ENCODE data around the gene USP30.
A peak's percentile ranks its signal among the peaks of the same experiment; 100 is the strongest.

Gene USP30

DNA sequence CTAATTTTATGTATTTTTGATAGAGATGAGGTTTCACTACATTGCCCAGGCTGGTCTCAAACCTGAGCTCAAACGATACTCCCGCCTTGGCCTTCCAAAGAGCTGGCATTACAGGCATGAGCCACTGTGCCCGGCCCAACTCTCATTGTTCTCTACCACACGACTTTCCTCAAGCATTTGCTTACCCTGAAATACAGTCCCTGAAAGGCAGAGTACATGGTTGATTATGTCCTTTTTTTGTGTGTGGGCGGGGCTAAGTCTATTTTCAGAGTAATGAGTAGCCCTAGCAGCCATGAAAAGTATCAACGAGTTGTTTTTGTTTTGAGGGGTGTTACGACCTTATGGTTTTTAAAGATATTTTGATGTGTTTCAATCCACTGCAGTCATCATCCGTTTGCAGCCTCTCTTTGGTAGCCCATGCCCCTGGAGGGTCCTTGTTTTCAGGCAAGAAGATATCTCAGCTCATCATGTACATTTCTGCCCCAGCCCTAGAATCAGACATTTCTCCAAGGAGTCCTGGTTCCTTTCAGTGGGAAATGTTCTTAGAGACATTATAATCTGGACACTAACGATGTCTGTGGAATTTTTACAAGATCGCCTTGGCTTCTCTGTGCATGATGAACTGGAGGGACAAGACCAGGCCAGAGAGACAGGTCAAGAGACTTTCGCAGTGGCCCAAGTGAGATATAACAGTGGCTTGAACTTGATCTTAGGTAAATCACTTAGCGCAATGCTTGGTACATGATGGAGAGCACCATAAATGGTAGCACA lies 72.7 kb downstream of the USP30 start:
- intact Hi-C loops (cut with DNase I; ENCODE audit: low total_unique reads), result no loop called here
- Histone ChIP-seq H3K9me3 (no peaks in the 10 kb centered on the region), H3K4me1 (no peaks in the 10 kb centered on the region), H3K36me3 (peaks cover 0 to 8% (median 0%) of the 10 kb centered on the region in 3 donors), H3K27me3 (no peaks in the 10 kb centered on the region), H3K27ac (no peak overlapping the region), H3K4me3 (no peak overlapping the region)
- TF ChIP-seq, protein P1, sequence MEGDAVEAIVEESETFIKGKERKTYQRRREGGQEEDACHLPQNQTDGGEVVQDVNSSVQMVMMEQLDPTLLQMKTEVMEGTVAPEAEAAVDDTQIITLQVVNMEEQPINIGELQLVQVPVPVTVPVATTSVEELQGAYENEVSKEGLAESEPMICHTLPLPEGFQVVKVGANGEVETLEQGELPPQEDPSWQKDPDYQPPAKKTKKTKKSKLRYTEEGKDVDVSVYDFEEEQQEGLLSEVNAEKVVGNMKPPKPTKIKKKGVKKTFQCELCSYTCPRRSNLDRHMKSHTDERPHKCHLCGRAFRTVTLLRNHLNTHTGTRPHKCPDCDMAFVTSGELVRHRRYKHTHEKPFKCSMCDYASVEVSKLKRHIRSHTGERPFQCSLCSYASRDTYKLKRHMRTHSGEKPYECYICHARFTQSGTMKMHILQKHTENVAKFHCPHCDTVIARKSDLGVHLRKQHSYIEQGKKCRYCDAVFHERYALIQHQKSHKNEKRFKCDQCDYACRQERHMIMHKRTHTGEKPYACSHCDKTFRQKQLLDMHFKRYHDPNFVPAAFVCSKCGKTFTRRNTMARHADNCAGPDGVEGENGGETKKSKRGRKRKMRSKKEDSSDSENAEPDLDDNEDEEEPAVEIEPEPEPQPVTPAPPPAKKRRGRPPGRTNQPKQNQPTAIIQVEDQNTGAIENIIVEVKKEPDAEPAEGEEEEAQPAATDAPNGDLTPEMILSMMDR (IDR thresholded peaks at IDR 0.05), result no peak
- no peak for DNase-seq

DNA sequence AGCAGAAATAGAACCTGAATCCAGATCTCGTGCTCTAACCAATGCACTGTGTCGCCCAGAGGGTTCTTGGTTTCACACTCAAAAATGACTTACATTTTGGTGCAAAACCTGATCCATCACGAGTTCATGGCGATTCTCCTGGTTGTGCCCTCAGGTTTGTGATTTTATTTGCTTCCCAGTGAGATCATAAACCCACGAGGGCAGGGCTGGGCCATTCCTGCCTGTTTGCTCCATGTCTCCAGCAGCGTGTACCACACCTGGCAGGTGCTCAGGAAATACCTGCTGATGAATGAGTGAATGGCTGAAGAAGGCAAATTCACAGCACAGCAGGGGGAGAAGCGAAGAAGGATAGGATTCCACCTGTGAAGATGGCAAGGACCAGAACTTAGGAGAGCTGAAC lies 73.4 kb downstream of the USP30 start:
- Histone ChIP-seq H3K27me3 (no peaks in the 10 kb centered on the region), H3K4me1 (no peaks in the 10 kb centered on the region), H3K4me3 (no peak overlapping the region), H3K9me3 (no peaks in the 10 kb centered on the region), H3K27ac (no peak overlapping the region), H3K36me3 (peaks cover 0 to 8% (median 0%) of the 10 kb centered on the region in 3 donors)
- intact Hi-C loops (cut with DNase I; ENCODE audit: low total_unique reads), result no loop called here
- DNase-seq, result no peak
- TF ChIP-seq, protein P1 (IDR thresholded peaks at IDR 0.05), result no peak

DNA sequence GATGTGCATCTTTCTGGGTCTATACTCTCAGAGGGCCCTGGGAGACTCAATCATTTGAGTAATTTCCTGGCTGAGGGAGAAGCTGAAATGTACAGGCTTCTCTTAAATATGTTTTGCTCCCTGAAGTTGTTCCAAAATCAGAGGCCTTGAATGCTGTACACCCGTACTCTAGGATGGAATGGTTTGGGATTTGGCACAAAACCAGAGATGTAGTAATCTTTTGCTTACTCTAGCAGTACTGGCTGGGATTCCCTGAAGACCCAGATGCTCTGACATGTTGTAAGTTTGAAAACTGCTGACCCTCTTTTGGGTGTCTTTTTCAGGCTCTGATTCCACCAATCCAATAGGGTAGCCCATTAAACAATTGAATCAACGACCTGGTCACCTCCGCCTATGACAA lies 74.4 kb downstream of the USP30 start:
- TF ChIP-seq, protein P1 (IDR thresholded peaks at IDR 0.05), result no peak
- Histone ChIP-seq H3K36me3 (peaks cover 0 to 8% (median 0%) of the 10 kb centered on the region in 3 donors), H3K4me1 (no peaks in the 10 kb centered on the region), H3K4me3 (no peak overlapping the region), H3K27ac (no peak overlapping the region), H3K9me3 (no peaks in the 10 kb centered on the region), H3K27me3 (no peaks in the 10 kb centered on the region)
- DNase-seq, result peak in 1 of 2 donors; percentile 7
- intact Hi-C loops (cut with DNase I; ENCODE audit: low total_unique reads), result no loop called here

DNA sequence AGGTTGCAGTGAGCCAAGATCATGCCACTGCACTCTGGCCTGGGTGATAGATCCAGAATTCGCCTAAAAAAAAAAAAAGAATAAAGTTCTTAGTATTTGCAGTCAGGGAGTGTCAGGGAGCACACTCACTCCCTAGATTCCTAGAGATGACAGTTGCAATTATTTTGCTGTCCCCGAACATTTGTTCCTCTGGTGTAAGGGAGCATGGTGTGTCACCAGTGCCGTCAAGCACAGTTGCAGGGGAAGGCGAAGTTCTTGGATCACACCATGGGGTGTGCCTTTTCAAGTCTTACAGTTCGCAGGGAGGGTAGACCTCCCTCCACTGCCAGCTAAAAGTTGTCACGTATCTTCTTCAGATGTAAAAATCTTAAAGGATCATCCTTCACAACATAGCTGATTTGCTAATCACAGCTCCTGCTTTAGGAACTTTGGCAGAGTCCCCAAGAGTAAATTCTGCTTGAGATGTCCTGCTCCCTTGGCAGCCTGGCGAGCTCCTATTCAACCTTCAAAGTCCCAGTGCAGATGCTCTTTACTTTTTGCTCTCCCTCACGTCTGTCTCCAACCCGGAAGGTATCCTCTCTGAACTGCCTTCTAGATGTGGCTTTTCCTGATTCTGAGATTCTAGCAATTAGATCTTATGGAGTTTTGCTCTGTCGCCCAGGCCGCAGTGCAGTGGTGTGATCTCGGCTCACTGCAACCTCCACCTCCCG lies 75.3 kb downstream of the USP30 start:
- H3K9me3 ChIP-seq, result no peaks in the 10 kb centered on the region
- TF ChIP-seq, protein P1 (IDR thresholded peaks at IDR 0.05), result no peak
- no peak overlapping the region for H3K27ac ChIP-seq

DNA sequence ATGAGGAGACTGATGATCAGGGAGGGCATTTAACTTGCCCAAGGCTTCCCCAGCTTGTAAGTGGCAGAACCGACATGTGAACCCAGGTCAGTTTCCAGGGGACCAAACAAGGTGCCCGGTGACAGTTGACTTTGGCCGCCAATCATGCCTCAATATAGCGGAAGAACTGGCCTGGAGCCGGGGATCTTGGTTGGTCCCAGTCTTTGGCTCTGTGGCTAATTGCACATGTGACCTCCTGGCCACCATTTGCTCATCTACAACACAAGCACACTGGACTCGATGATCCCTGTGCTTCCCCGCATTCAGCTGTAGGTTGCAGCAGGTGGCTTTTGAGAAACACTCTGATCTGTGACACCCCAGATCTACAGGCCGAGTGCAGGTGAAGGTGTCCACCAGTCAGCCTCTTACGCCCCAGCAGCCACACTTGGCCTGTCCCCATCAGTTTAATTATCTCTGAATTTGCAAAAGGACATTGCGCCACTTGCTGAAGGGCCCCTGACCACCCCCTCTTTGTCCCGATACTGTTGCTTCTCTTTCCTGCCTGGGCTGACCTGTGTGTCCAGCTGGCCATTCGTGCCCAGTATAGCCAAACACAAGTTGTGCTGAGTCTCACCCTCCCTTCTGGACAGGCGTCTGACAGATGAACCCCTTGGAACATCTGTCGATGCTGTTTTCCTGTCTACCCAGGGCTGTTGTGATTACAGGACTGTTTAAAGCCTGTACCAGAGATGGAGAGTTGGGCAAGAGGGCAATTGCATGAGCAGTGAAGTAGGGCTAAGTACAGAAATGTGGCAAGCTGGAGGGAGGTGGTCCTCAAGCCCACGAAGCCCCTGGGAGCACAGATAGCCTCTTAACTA lies 78.1 kb downstream of the USP30 start:
- no peaks in the 10 kb centered on the region for H3K9me3 ChIP-seq
- no peak overlapping the region for H3K4me3 ChIP-seq
- TF ChIP-seq, protein P1 (IDR thresholded peaks at IDR 0.05), result no peak
- peak in 1 of 2 donors; percentile 38 for DNase-seq
- no peak overlapping the region for H3K27ac ChIP-seq
- intact Hi-C loops (cut with DNase I; ENCODE audit: low total_unique reads), result no loop called here
- peaks cover 0 to 8% (median 0%) of the 10 kb centered on the region in 3 donors for H3K36me3 ChIP-seq
- no peaks in the 10 kb centered on the region for H3K27me3 ChIP-seq
- peaks cover 0 to 4% (median 0%) of the 10 kb centered on the region in 4 donors for H3K4me1 ChIP-seq

More for the DNA sequence above, 75.3 kb downstream of the USP30 start:
- DNase-seq, result peak in 1 of 2 donors; percentile 46
- H3K27me3 ChIP-seq, result no peaks in the 10 kb centered on the region
- peaks cover 0 to 8% (median 0%) of the 10 kb centered on the region in 3 donors for H3K36me3 ChIP-seq
- H3K4me3 ChIP-seq, result no peak overlapping the region
- intact Hi-C loops (cut with DNase I; ENCODE audit: low total_unique reads), result no loop called here
- no peaks in the 10 kb centered on the region for H3K4me1 ChIP-seq

Measured in tibial artery (tissue), 4 donors.